GM21360 (cell line): ENCODE results near the gene USP37.

ENCODE experiments used
- ATAC-seq: cut with Tn5 transposase; IDR thresholded peaks from one replicate; pipeline ENCODE4 v1.9.1; 2021; ENCODE audit warnings: mild to moderate bottlenecking, moderate library complexity; ENCODE audit not compliant: unreplicated experiment

USP37 gene

GRCh38 chr2:218432676-218433365, 135.3 kb downstream of the USP37 start:
- ATAC-seq: no peak

GRCh38 chr2:218431878-218432277, 136.3 kb downstream of the USP37 start:
- ATAC-seq: no peak

GRCh38 chr2:218430721-218431120, 137.4 kb downstream of the USP37 start:
- no peak for ATAC-seq

- no peak for ATAC-seq
Observed at GRCh38 chr2:218429911-218430692, 138.0 kb downstream of the USP37 start.

- ATAC-seq: no peak
Observed at GRCh38 chr2:218428846-218429558, 139.1 kb downstream of the USP37 start.

- no peak for ATAC-seq
Observed at GRCh38 chr2:218427741-218428140, 140.4 kb downstream of the USP37 start.

GRCh38 chr2:218425531-218425930, 142.6 kb downstream of the USP37 start:
- ATAC-seq: no peak

- no peak for ATAC-seq
Observed at GRCh38 chr2:218423584-218423983, 144.6 kb downstream of the USP37 start.

GRCh38 chr2:218422403-218423086, 145.6 kb downstream of the USP37 start:
- ATAC-seq: no peak

GRCh38 chr2:218421027-218421426, 147.1 kb downstream of the USP37 start:
- no peak for ATAC-seq

- ATAC-seq: no peak
Observed at GRCh38 chr2:218419630-218420216, 148.4 kb downstream of the USP37 start.

- no peak for ATAC-seq
Observed at GRCh38 chr2:218418717-218419458, 149.3 kb downstream of the USP37 start, which contains the start of gene VIL1. VIL1 (plus strand) TSS chr2:218419123; CDS start chr2:218423779, 4,656 bp downstream.

- no peak for ATAC-seq
Observed at GRCh38 chr2:218418321-218418716, 149.8 kb downstream of the USP37 start.

GRCh38 chr2:218407717-218408116, 160.4 kb downstream of the USP37 start:
- no peak for ATAC-seq

- no peak for ATAC-seq
Observed at GRCh38 chr2:218406949-218407618, 161.1 kb downstream of the USP37 start.

GRCh38 chr2:218406209-218406948, 161.8 kb downstream of the USP37 start:
- peak; percentile 81 for ATAC-seq

- ATAC-seq: no peak
Observed at GRCh38 chr2:218405746-218406208, 162.4 kb downstream of the USP37 start.

GRCh38 chr2:218405086-218405745, 162.9 kb downstream of the USP37 start:
- no peak for ATAC-seq
